Uterus (tissue), 4 donors: ENCODE measurements around the gene GLT6D1. TPM values are rescaled to one million over a fixed set of nuclear protein-coding genes. Genes with fewer than 3 reads are reported as not detected.

ENCODE experiments used
- DNase-seq, 2 donors: peaks; one replicate each; pipeline ENCODE4 v3.0.0-alpha.2; 2019 to 2020
- H3K27ac ChIP-seq, 2 donors: fragments of 200-600 bp; sonication (generic); 1 replicate in 1 of 2; 2 replicates in 1 of 2; pipeline ENCODE4 v1.5.1; 2016 to 2018
- H3K27me3 ChIP-seq, 2 donors: fragments of 200-600 bp; sonication (generic); one replicate each; pipeline ENCODE4 v1.5.1; 2018 to 2019; ENCODE audit warnings: control low read depth in 1 of 2
- H3K36me3 ChIP-seq, 2 donors: fragments of 200-600 bp; sonication (generic); one replicate each; pipeline ENCODE4 v1.5.1; 2019; ENCODE audit warnings: control low read depth in 1 of 2
- H3K4me1 ChIP-seq, 2 donors: fragments of 200-600 bp; sonication (generic); one replicate each; pipeline ENCODE4 v1.5.1; 2018 to 2019; ENCODE audit warnings: control low read depth in 1 of 2
- H3K4me3 ChIP-seq, 2 donors: fragments of 200-600 bp; sonication (generic); 1 replicate in 1 of 2; 2 replicates in 1 of 2; pipeline ENCODE4 v1.5.1; 2018 to 2019; ENCODE audit warnings: mild to moderate bottlenecking in 1 of 2
- H3K9me3 ChIP-seq, 2 donors: fragments of 200-600 bp; sonication (generic); one replicate each; pipeline ENCODE4 v1.5.1; 2019; ENCODE audit warnings: control low read depth in 1 of 2
- POLR2A ChIP-seq, 2 donors: fragments of 450-650 bp; IDR thresholded peaks; one replicate each; pipeline ENCODE4 v1.6.1; 2016; ENCODE audit warnings: antibody characterized with exemption in 2 of 2, mild to moderate bottlenecking in 1 of 2, moderate library complexity in 1 of 2
- intact Hi-C: fragments of 100-400 bp; cut with DNase I; formaldehyde crosslinking; loops from one replicate; pipeline ENCODE4 v1.15.1; 2023; ENCODE audit warnings: low total_unique reads
- total RNA-seq, 4 donors: library from RNA; depleted of rRNA in 3 of 4; stranded (reverse); fragments of >200 nt in 3 of 4; gene quantifications; one replicate each; pipeline versions ENCODE4 v1.1.0 to v1.2.4, GENCODE V29; 2014 to 2023
- TF ChIP-seq, protein P1 (sequence below), 4 experiments: fragments of 200-600 bp in 2 of 4; fragments of 450-650 bp in 2 of 4; sonication (generic) in 2 of 4; IDR thresholded peaks; one replicate each; pipeline ENCODE4 v1.5.1; 2016 to 2019; ENCODE audit warnings: antibody characterized with exemption in 4 of 4, mild to moderate bottlenecking in 2 of 4, moderate library complexity in 1 of 4
- donor health status: DM: yes; HTN: yes; CAD: no.

GLT6D1 gene
- total RNA-seq, 4 donors from 2014 or later = not detected

DNA sequence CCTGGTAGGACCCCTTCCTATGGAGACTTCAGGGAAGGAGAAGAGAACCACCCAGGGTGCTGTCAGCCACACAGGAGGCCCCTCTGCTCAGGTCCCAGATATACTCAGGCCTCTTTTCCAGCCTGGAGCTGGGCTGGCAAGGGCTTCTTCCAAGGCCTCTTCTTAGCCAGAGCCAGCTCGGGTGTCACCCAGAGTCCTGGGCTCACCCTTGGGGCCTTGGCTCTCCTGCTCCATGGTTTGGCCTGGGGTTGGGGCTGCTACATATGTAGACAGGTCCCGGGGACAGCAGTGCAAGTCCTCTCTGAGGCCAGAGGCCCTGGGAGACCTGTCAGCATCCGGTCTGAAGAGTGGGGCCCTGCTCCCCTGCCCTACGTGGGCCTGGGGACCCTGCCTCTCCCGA, 55.0 kb downstream of the GLT6D1 start:
- Histone ChIP-seq H3K9me3 (no peaks in the 10 kb centered on the region), H3K27ac (no peak overlapping the region), H3K4me3 (no peak overlapping the region), H3K36me3 (no peaks in the 10 kb centered on the region), H3K4me1 (no peaks in the 10 kb centered on the region), H3K27me3 (no peaks in the 10 kb centered on the region)
- DNase-seq = no peak
- intact Hi-C loops = no loop called here
- no peak for TF ChIP-seq POLR2A (IDR thresholded peaks at IDR 0.05)
- TF ChIP-seq, protein P1, sequence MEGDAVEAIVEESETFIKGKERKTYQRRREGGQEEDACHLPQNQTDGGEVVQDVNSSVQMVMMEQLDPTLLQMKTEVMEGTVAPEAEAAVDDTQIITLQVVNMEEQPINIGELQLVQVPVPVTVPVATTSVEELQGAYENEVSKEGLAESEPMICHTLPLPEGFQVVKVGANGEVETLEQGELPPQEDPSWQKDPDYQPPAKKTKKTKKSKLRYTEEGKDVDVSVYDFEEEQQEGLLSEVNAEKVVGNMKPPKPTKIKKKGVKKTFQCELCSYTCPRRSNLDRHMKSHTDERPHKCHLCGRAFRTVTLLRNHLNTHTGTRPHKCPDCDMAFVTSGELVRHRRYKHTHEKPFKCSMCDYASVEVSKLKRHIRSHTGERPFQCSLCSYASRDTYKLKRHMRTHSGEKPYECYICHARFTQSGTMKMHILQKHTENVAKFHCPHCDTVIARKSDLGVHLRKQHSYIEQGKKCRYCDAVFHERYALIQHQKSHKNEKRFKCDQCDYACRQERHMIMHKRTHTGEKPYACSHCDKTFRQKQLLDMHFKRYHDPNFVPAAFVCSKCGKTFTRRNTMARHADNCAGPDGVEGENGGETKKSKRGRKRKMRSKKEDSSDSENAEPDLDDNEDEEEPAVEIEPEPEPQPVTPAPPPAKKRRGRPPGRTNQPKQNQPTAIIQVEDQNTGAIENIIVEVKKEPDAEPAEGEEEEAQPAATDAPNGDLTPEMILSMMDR (IDR thresholded peaks at IDR 0.05) = no peak

DNA sequence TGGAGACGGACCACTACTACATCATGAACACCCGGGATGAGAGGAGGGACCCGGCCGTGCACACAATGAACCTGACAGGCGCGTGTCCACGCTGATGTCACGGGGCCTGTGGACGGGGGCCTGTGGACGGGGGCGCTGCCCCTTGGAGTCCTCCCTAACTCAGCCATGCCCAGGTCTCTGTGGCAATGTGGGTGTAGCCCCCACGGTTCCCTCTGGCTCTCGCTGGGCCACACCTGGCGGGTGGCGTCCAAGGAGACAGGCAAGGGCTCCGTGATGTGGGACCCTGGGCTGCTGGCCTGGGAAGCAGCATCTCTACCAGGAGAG, 55.7 kb downstream of the GLT6D1 start:
- H3K27ac ChIP-seq = no peak overlapping the region
- TF ChIP-seq, protein P1 (IDR thresholded peaks at IDR 0.05) = no peak
- no peak for TF ChIP-seq POLR2A (IDR thresholded peaks at IDR 0.05)
- no peaks in the 10 kb centered on the region for H3K4me1 ChIP-seq
- no peaks in the 10 kb centered on the region for H3K27me3 ChIP-seq
- H3K4me3 ChIP-seq = no peak overlapping the region
- H3K9me3 ChIP-seq = no peaks in the 10 kb centered on the region
- no peak for DNase-seq
- intact Hi-C loops = no loop called here
- H3K36me3 ChIP-seq = no peaks in the 10 kb centered on the region

DNA sequence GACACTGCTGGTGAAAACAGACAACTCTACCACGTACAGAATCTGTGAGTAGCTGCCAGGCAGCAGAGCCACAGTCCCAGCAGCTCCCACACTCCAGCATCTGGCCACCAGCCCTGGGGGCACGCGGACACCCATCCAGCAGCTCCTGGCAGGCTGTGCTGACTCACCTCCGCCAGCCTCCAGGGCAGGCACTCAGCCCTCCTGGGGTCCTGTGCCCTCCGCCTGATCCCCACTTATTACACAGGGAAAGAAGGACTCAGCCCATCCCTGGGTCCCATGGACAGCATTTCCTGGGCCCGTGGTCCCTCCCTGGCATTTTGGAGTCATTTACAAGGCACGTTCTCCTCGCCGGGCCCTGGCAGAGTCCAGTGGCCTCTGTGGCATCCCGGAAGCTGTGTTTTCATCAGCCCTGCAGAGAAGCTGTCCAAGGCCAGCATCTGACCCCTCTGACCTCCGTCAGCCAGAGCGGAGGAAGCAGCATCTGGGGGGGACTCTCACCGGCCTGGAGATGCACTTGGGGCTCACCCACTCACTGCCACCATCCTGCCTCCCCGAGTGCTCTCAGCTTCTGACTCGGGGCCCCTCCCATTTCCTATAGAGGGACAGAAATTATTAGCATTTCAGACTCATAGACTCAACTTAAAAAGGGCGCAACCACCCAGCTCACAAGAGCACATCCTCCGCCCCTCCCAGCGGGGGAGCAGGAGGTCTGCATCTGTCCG, 56.2 kb downstream of the GLT6D1 start:
- Histone ChIP-seq H3K4me3 (no peak overlapping the region), H3K9me3 (no peaks in the 10 kb centered on the region), H3K27me3 (no peaks in the 10 kb centered on the region), H3K36me3 (no peaks in the 10 kb centered on the region), H3K4me1 (no peaks in the 10 kb centered on the region), H3K27ac (no peak overlapping the region)
- no peak for DNase-seq
- TF ChIP-seq POLR2A (IDR thresholded peaks at IDR 0.05) = no peak
- TF ChIP-seq, protein P1 (IDR thresholded peaks at IDR 0.05) = no peak
- intact Hi-C loops = no loop called here

DNA sequence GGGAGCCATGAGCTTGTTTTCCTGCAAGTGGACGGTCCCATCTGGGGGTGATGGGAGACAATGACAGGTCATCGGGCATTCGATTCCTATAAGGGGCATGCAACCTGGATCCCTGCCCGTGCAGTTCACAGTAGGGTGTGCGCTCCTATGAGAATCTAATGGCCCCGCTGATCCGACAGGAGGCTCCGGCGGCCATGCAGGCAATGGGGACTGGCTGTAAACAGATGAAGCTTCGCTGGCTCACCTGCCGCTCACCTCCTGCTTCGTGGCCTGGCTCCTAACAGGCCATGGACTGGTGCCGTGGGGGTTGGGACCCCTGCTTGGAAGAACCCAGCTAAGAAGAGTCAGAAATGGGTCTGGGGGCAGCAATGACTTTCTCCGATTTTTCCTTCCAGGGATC, 56.8 kb downstream of the GLT6D1 start:
- Histone ChIP-seq H3K4me3 (no peak overlapping the region), H3K9me3 (no peaks in the 10 kb centered on the region), H3K27ac (no peak overlapping the region), H3K36me3 (no peaks in the 10 kb centered on the region), H3K4me1 (no peaks in the 10 kb centered on the region), H3K27me3 (no peaks in the 10 kb centered on the region)
- no peak for TF ChIP-seq POLR2A (IDR thresholded peaks at IDR 0.05)
- TF ChIP-seq, protein P1 (IDR thresholded peaks at IDR 0.05) = no peak
- intact Hi-C loops = no loop called here
- DNase-seq = no peak

DNA sequence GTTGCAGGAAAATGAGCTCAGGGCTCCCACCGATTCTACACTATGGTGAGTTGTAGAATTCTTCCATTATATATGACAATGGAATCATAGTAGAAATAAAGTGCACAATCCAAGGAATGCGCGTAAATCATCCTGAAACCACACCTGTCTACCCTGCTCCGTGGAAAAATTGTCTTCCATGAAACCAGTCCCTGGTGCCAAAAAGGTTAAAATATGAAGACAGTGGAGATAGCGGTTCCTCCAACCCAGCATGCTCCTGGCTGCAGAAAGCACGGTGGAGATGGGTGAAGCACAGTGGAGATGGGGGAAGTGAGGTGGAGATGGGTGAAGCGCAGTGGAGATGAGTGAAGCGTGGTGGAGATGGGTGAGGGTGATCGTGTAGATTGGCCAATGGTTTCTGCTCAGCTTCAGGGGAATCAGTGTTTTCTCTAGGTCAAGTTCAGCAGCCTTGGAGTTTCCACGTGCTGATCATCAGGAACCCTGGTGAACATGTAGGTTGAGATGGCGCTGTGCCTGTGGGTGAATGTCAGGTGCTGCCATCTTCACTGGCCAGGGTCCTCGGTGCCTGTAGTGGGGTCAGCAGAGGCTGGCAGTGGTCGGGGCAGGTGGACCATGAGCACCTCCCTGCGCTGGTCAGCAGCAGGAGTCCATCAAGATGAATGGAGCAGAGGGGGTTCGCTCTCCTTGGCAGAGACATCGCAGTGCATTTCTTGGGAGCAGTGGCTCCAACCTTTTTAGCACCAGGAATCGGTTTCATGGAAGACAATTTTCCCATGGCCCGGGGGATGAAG, 57.5 kb downstream of the GLT6D1 start:
- Histone ChIP-seq H3K27me3 (no peaks in the 10 kb centered on the region), H3K27ac (no peak overlapping the region), H3K36me3 (no peaks in the 10 kb centered on the region), H3K4me1 (no peaks in the 10 kb centered on the region), H3K9me3 (no peaks in the 10 kb centered on the region), H3K4me3 (no peak overlapping the region)
- TF ChIP-seq, protein P1 (IDR thresholded peaks at IDR 0.05) = no peak
- TF ChIP-seq POLR2A (IDR thresholded peaks at IDR 0.05) = no peak
- no peak for DNase-seq
- intact Hi-C loops = no loop called here
